ENCODE measurements around the gene SPINK6.

SPINK6 gene

GRCh38 chr5:148193202-148193601 lies 9.6 kb upstream of the SPINK6 start:
- TF ChIP-seq FOXK2 (IDR thresholded peaks at IDR 0.05) (no peak), CTBP1 (IDR thresholded peaks at IDR 0.05; ENCODE audit: borderline replicate concordance) (no peak), SUZ12 (IDR thresholded peaks at IDR 0.05) (no peak)
- CTCF ChIA-PET = no interaction called here
- no peak for DNase-seq (ENCODE audit: extremely low spot score)
- POLR2A ChIA-PET = no interaction called here

- TF ChIP-seq FOXK2 (IDR thresholded peaks at IDR 0.05) = no peak
- no peak for TF ChIP-seq FOXM1 (IDR thresholded peaks at IDR 0.05; ENCODE audit: borderline replicate concordance)
- no peak for TF ChIP-seq ELF4 (IDR thresholded peaks at IDR 0.05)
- no peak for TF ChIP-seq FOXA1 (IDR thresholded peaks at IDR 0.05)
- TF ChIP-seq PKNOX1 (IDR thresholded peaks at IDR 0.05) = no peak
- no peak for TF ChIP-seq HDGF (IDR thresholded peaks at IDR 0.05; ENCODE audit: borderline replicate concordance)
- TF ChIP-seq ARNT (IDR thresholded peaks at IDR 0.05) = no peak
- TF ChIP-seq CTBP1 (IDR thresholded peaks at IDR 0.05; ENCODE audit: borderline replicate concordance) = no peak
- TF ChIP-seq TARDBP (IDR thresholded peaks at IDR 0.05) = no peak
- TF ChIP-seq LEF1 (IDR thresholded peaks at IDR 0.05; ENCODE audit: borderline replicate concordance) = no peak
- TF ChIP-seq NFRKB (IDR thresholded peaks at IDR 0.05) = no peak
- no peak for TF ChIP-seq ZNF384 (IDR thresholded peaks at IDR 0.05)
- TF ChIP-seq SP1 (IDR thresholded peaks at IDR 0.05) = no peak
- POLR2A ChIA-PET = no interaction called here
- CTCF ChIA-PET = no interaction called here
- no peak for DNase-seq (ENCODE audit: extremely low spot score)
These were observed 1.7 kb upstream of the SPINK6 start for GRCh38 chr5:148201151-148201550.

- CTCF ChIA-PET = no interaction called here
- TF ChIP-seq TARDBP (IDR thresholded peaks at IDR 0.05) = no peak
- TF ChIP-seq PKNOX1 (IDR thresholded peaks at IDR 0.05) = no peak
- no peak for TF ChIP-seq BHLHE40 (IDR thresholded peaks at IDR 0.05; ENCODE audit: borderline replicate concordance)
- no peak for TF ChIP-seq NFRKB (IDR thresholded peaks at IDR 0.05)
- no peak for TF ChIP-seq CTBP1 (IDR thresholded peaks at IDR 0.05; ENCODE audit: borderline replicate concordance)
- TF ChIP-seq SUZ12 (IDR thresholded peaks at IDR 0.05) = no peak
- TF ChIP-seq HDGF (IDR thresholded peaks at IDR 0.05; ENCODE audit: borderline replicate concordance) = no peak
- TF ChIP-seq ELF4 (IDR thresholded peaks at IDR 0.05) = no peak
- TF ChIP-seq ARNT (IDR thresholded peaks at IDR 0.05) = no peak
- POLR2A ChIA-PET = no interaction called here
- no peak for DNase-seq (ENCODE audit: extremely low spot score)
These were observed 2.4 kb downstream of the SPINK6 start for GRCh38 chr5:148205044-148205806.

GRCh38 chr5:148205865-148206264 lies 3.0 kb downstream of the SPINK6 start:
- TF ChIP-seq CTBP1 (IDR thresholded peaks at IDR 0.05; ENCODE audit: borderline replicate concordance) (no peak), BHLHE40 (IDR thresholded peaks at IDR 0.05; ENCODE audit: borderline replicate concordance) (no peak), ARNT (IDR thresholded peaks at IDR 0.05) (no peak), FOXK2 (IDR thresholded peaks at IDR 0.05) (no peak), SP1 (IDR thresholded peaks at IDR 0.05) (no peak), LEF1 (IDR thresholded peaks at IDR 0.05; ENCODE audit: borderline replicate concordance) (no peak), SUZ12 (IDR thresholded peaks at IDR 0.05) (no peak), HDGF (IDR thresholded peaks at IDR 0.05; ENCODE audit: borderline replicate concordance) (no peak), ELF4 (IDR thresholded peaks at IDR 0.05) (no peak), NFRKB (IDR thresholded peaks at IDR 0.05) (no peak), TARDBP (IDR thresholded peaks at IDR 0.05) (no peak), ZNF384 (IDR thresholded peaks at IDR 0.05) (no peak), L3MBTL2 (conservative IDR thresholded peaks at IDR 0.05) (no peak), FOXA1 (IDR thresholded peaks at IDR 0.05) (no peak), FOXM1 (IDR thresholded peaks at IDR 0.05; ENCODE audit: borderline replicate concordance) (no peak), PKNOX1 (IDR thresholded peaks at IDR 0.05) (no peak)
- ChIA-PET POLR2A (no interaction called here), CTCF (no interaction called here)
- no peak for DNase-seq (ENCODE audit: extremely low spot score)

- ChIA-PET POLR2A (no interaction called here), CTCF (no interaction called here)
- DNase-seq (ENCODE audit: extremely low spot score) = no peak
- TF ChIP-seq BHLHE40 (IDR thresholded peaks at IDR 0.05; ENCODE audit: borderline replicate concordance) (no peak), PKNOX1 (IDR thresholded peaks at IDR 0.05) (no peak), L3MBTL2 (conservative IDR thresholded peaks at IDR 0.05) (no peak), FOXK2 (IDR thresholded peaks at IDR 0.05) (no peak), ELF4 (IDR thresholded peaks at IDR 0.05) (no peak), FOXM1 (IDR thresholded peaks at IDR 0.05; ENCODE audit: borderline replicate concordance) (no peak), SP1 (IDR thresholded peaks at IDR 0.05) (no peak), LEF1 (IDR thresholded peaks at IDR 0.05; ENCODE audit: borderline replicate concordance) (no peak), ARNT (IDR thresholded peaks at IDR 0.05) (no peak), SUZ12 (IDR thresholded peaks at IDR 0.05) (no peak), TARDBP (IDR thresholded peaks at IDR 0.05) (no peak), FOXA1 (IDR thresholded peaks at IDR 0.05) (no peak), ZNF384 (IDR thresholded peaks at IDR 0.05) (no peak)
These were observed 3.8 kb downstream of the SPINK6 start for GRCh38 chr5:148206620-148207019.

GRCh38 chr5:148208226-148208625 lies 5.4 kb downstream of the SPINK6 start:
- CTCF ChIA-PET = no interaction called here
- no peak for TF ChIP-seq NFRKB (IDR thresholded peaks at IDR 0.05)
- no peak for TF ChIP-seq ARNT (IDR thresholded peaks at IDR 0.05)
- TF ChIP-seq TARDBP (IDR thresholded peaks at IDR 0.05) = no peak
- no peak for TF ChIP-seq L3MBTL2 (conservative IDR thresholded peaks at IDR 0.05)
- TF ChIP-seq SUZ12 (IDR thresholded peaks at IDR 0.05) = no peak
- TF ChIP-seq BHLHE40 (IDR thresholded peaks at IDR 0.05; ENCODE audit: borderline replicate concordance) = no peak
- TF ChIP-seq PKNOX1 (IDR thresholded peaks at IDR 0.05) = no peak
- TF ChIP-seq ELF4 (IDR thresholded peaks at IDR 0.05) = no peak
- no peak for TF ChIP-seq FOXM1 (IDR thresholded peaks at IDR 0.05; ENCODE audit: borderline replicate concordance)
- TF ChIP-seq FOXK2 (IDR thresholded peaks at IDR 0.05) = no peak
- POLR2A ChIA-PET = no interaction called here
- no peak for DNase-seq (ENCODE audit: extremely low spot score)
